H1 (cell line): Measurements from ENCODE around the gene AGPAT4. TPM values are rescaled to one million over a fixed set of nuclear protein-coding genes. Genes with fewer than 3 reads are reported as not detected.

ENCODE experiments used
- CHD2 ChIP-seq: IDR thresholded peaks from 2 replicates; pipeline ENCODE4 v1.6.1; 2012; ENCODE audit warnings: low read length, improper control_type of control experiment
- JUN ChIP-seq: IDR thresholded peaks from 2 replicates; pipeline ENCODE4 v1.6.1; 2011; ENCODE audit warnings: low read depth, mild to moderate bottlenecking, improper control_type of control experiment, low read length
- SP1 ChIP-seq: IDR thresholded peaks from 2 replicates; pipeline ENCODE4 v1.6.1; 2011; ENCODE audit warnings: low read depth, low read length
- SP4 ChIP-seq: IDR thresholded peaks from 2 replicates; pipeline ENCODE4 v1.6.1; 2012; ENCODE audit warnings: low read length, inconsistent platforms
- TAF1 ChIP-seq: IDR thresholded peaks from 2 replicates; pipeline ENCODE4 v1.6.1; 2011; ENCODE audit warnings: mild to moderate bottlenecking, low read depth, low read length
- polyA plus RNA-seq, 7 experiments: library from polyadenylated mRNA; depleted of rRNA in 3 of 7; stranded (reverse) in 5 of 7; unstranded in 2 of 7; fragments of >200 nt in 5 of 7; fragments of 200-250 nt in 2 of 7; gene quantifications; 1 replicate in 5 of 7; 2 replicates in 1 of 7; 4 replicates in 1 of 7; pipeline versions ENCODE4 v1.2.1 to v1.2.3, GENCODE V29; 2011 to 2013; ENCODE audit warnings: missing spikeins in 2 of 7, mixed read lengths in 2 of 7
- total RNA-seq: library from RNA; stranded (reverse); fragmentation: NEBNext Ultra II Directional; extraction: Animal tissue kit (Norgen Biotek cat#: 25700); gene quantifications from 2 replicates; pipeline ENCODE4 v1.2.1, GENCODE V29; 2021

Gene AGPAT4
- total and polyA plus RNA-seq, 2 of the 8 experiments (the other 6 are each of a cell fraction or from before 2014, with no cell fraction given): 13.5 to 23.8 TPM

- TF ChIP-seq JUN: no peak
- TF ChIP-seq SP1: no peak
- no peak for TF ChIP-seq CHD2
- TF ChIP-seq SP4: no peak
- no peak for TF ChIP-seq TAF1
Measured at GRCh38 chr6:161094955-161095354, 178.9 kb downstream of the AGPAT4 start (continued).
